DMS153 treated with DMSO at 0.1 percent for 48 hours (cell line): ENCODE measurements around the gene TEAD3.
"Not testable (repeated sequence)": the region's sequence is repeated elsewhere in the genome, so short reads cannot be mapped to it uniquely, and the experiment has no call there.

Source experiments
- DNase-seq: peaks from one replicate; lab custom pipeline; 2025; ENCODE audit not compliant: unreplicated experiment; lab: John Stamatoyannopoulos, UW

TEAD3 gene

GRCh38 chr6:35496841-35497570 lies at the start of gene TEAD3:
TEAD3 (minus strand) TSS chr6:35497079.
- no peak for DNase-seq

DNA sequence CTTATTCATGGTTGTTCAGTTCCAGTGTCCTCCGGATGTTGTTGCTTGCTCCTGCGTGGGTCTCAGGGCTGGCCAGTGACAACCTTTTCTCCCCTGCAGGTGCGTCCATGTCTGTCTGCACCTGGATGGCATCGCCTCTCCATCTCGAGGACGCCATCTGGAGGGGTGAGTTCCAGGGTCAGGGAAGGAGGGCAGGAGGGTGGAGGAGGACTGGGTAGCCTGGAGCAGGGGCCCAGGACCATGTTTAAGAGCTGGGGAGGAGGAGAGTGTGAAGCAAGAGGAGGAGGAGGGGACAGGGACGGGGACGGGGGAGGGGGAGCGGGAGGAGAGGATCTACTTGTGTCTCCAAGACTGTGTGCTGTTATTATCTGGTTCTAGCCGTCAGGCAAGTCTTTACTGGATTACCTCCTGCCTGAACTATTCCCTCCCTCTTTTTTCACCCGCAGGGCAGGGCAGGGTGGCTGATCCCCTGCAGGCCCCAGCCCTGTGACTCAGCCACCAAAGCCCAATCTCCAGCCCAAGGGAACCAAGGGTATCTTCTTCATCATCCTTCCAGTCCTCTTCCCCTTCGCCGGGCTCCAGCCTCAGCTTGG lies 48.0 kb upstream of the TEAD3 start:
- no peak for DNase-seq

- no peak for DNase-seq
Measured at GRCh38 chr6:35543459-35544193, 46.7 kb upstream of the TEAD3 start.

DNA sequence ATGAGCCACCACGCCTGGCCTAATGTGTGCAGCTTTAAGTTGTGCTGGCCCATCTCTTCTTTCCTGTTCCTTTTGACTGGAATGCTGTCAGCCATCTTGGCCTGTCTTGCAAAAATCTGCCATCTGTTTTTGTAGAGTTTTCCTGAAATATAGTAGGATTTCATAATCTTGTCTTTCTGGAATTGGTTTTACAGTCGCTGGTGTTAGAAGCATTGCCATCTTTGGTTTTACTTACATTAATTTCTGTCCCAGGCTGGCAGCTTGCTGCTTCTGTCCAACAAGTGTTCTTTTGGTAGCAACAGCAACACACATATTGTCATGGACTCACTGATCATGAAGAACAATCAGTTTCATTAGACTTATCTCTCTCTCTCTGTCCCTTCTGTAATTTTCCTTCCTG lies 45.0 kb upstream of the TEAD3 start:
- DNase-seq = no peak

GRCh38 chr6:35539223-35539622 lies 42.3 kb upstream of the TEAD3 start:
- no peak for DNase-seq

DNA sequence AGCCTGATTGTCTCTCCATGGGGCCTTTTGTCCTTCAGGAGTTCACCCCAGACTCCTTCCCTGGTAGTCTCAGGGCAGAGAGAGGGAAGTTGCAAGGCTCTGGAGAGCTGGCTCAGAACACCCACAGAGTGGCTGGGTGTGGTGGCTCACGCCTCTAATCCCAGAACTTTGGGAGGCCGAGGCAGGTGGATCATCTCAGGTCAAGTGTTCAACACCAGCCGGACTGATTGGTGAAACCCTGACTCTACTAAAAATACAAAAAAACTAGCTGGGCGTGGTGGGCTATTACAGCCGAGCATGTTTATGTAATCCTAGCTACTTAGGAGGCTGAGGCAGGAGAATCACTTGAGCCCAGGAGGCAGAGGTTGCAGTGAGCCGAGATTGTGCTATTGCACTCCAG lies 39.0 kb upstream of the TEAD3 start:
- DNase-seq = not testable (repeated sequence)

- DNase-seq = no peak
Measured at GRCh38 chr6:35534407-35535170, 37.7 kb upstream of the TEAD3 start.

DNA sequence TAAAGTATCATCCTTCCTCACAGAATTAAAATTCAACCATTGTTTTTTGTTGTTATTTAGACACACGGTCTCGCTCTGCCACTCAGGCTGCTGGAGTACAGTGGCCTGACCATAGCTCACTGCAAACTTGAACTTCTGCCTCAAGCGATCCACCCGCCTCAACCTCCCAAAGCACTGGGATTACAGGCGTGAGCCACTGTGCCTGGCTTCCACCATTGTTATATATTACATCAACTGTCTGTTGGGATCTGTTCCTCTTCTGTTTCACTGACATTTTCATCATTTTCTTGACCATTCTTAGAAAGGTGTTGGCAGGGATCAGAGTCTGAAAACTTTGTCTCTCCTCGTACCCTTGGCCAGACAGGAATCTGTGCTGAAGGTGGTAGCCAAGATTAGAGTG lies 37.1 kb upstream of the TEAD3 start:
- DNase-seq = no peak

DNA sequence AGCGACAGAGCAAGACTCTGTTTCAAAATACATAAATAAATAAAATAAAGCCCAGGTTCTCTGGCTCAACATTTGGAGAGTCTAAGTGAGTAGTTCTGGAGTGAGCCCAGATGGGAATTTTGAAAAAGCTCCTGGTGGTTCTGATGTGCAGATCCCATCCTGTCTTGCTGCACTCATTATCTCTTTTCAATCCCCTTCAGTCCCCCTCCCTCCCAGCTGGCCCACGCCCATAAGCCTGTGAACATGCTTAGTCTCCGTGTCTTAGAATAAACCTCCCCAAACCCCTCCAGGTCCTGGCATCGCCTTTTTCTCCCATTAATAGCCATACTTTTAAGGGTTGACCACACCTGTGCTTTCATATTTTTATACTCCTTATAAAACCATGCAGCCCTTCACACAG lies 35.2 kb upstream of the TEAD3 start:
- no peak for DNase-seq

- no peak for DNase-seq
Measured at GRCh38 chr6:35524380-35525020, 27.6 kb upstream of the TEAD3 start.

DNA sequence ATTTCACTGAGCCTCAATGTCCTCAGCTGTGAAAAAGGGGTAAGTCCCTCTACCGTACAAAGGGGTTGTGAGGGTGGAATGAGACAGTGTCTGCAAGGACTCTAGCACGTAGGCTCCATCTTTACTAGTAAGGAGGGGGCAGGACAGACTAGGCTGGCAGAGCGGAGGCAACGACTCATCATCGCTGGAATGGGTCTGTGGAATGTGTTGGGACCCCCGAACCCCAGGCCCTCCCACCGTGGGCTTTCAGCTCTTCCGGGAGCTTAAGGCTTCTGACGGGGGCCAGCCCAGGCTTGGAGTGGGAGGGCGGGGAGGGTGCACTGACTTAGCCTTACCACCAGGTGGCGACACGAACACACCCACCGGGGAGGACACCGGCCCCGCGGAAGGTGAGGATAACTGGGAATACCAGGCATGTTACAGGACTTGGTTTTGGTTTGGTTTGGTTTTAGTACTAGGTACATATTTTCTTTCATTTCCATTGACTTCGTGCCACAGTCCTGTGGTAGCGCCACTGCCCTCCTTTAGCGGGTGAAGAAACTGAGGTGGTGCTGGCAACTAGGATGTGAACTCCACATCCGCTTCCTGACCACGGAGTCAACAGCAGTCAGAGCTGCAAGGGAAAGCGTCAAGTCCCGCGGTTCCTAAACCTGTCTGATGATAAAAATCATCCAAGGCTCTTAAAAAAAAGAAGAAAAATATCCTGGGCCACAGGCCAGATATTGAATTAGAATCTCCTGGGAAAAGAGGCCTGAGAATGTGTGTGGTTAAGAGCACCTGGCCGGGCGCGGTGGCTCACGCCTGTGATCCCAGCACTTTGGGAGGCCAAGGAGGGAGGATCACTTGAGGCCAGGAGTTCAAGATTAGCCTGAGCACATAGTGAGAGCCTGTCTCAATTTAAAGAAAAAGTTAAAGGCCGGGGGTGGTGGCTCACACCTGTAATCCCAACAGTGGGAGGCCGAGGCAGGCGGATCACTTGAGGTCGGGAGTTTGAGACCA lies 26.1 kb upstream of the TEAD3 start:
- DNase-seq = peak; percentile 39

DNA sequence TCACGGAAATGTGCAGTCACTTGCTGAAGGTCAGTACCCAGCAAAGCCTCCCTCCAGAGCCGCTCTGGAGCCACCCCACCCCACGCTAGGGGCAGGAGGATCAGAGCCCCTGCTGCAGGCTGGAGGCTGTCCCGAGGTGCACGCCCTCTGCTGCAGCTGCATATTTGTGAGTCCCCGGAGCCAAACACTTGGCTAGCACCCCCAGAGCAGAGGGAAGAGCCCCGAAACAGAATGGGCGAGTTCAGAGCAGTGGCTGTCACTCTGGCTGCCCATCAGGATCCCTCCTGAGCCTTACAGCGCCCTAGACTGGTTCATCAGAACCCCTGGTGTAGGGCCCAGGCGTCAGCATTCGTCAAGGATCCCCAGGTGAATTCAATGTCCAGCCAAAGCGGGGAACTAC lies 25.3 kb upstream of the TEAD3 start:
- DNase-seq = no peak

GRCh38 chr6:35521235-35521634 lies 24.4 kb upstream of the TEAD3 start:
- DNase-seq = no peak

- no peak for DNase-seq
Measured at GRCh38 chr6:35519313-35520015, 22.6 kb upstream of the TEAD3 start.

GRCh38 chr6:35518566-35519312 lies 21.9 kb upstream of the TEAD3 start:
- no peak for DNase-seq

GRCh38 chr6:35517978-35518377 lies 21.1 kb upstream of the TEAD3 start:
- not testable (repeated sequence) for DNase-seq

DNA sequence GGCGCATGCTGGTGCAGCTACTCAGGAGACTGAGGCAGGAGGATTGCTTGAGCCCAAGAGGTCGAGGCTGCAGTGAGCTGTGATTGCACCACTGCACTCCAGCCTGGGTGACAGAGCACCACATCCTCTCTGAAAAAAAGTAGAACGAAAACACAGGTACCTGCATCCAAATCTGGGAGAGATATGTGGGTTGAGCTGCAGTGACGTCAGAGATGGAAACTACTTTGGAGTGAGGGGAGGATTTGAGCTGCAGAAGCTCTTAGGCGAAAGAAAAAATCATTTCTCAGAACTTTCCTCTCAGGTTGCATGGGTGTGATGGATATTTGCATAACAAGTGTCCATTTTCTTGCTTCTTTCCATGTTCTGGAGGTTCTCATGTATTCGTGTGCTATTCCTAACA lies 19.8 kb upstream of the TEAD3 start:
- DNase-seq = no peak

- not testable (repeated sequence) for DNase-seq
Measured at GRCh38 chr6:35515939-35516338, 19.1 kb upstream of the TEAD3 start.
